Cardiac muscle cell (in vitro differentiated cells and primary cell): Measurements from ENCODE around the gene PRSS53. TPM values are rescaled to one million over a fixed set of nuclear protein-coding genes. Genes with fewer than 3 reads are reported as not detected.

Experiments used
- DNase-seq, 2 donors: peaks; one replicate each; pipeline versions ENCODE4 v3.0.0 to v3.0.0-alpha.2; 2010 to 2017; ENCODE audit warnings: low read depth in 1 of 2, low spot score in 1 of 2
- H3K27ac ChIP-seq: fragments of 200-600 bp; sonication (generic); 2 replicates; pipeline ENCODE4 v1.5.1; 2016
- H3K27me3 ChIP-seq: fragments of 200-600 bp; sonication (generic); 2 replicates; pipeline ENCODE4 v1.6.0; 2016; ENCODE audit warnings: control low read depth
- H3K36me3 ChIP-seq: fragments of 200-600 bp; sonication (generic); 2 replicates; pipeline ENCODE4 v1.5.1; 2016; ENCODE audit warnings: control low read depth
- H3K4me1 ChIP-seq: fragments of 200-600 bp; sonication (generic); 2 replicates; pipeline ENCODE4 v1.8.1; 2017; ENCODE audit warnings: low read depth, mild to moderate bottlenecking, mixed run types
- H3K4me3 ChIP-seq: fragments of 200-600 bp; sonication (generic); 2 replicates; pipeline ENCODE4 v1.5.1; 2016; ENCODE audit warnings: mild to moderate bottlenecking
- H3K9me3 ChIP-seq: fragments of 200-600 bp; sonication (generic); 2 replicates; pipeline ENCODE4 v1.5.1; 2017; ENCODE audit warnings: low read depth, mild to moderate bottlenecking, control low read depth
- polyA plus RNA-seq: library from polyadenylated mRNA; unstranded; fragments of >200 nt; fragmentation: Nextera tagmentation; extraction: Ambion mirVana; gene quantifications from 2 replicates; pipeline ENCODE4 v1.2.1, GENCODE V29; 2016
- total RNA-seq: library from RNA; depleted of rRNA; stranded (reverse); fragments of >200 nt; gene quantifications from 2 replicates; pipeline ENCODE4 v1.2.3, GENCODE V29; 2016
- TF ChIP-seq, protein P1 (sequence below): IDR thresholded peaks from 2 replicates; pipeline ENCODE4 v1.5.1; 2012; ENCODE audit warnings: low read depth, mild to moderate bottlenecking, low read length

The PRSS53 gene
- total and polyA plus RNA-seq, 2 experiments from 2014 or later = 0.35 to 5.8 TPM

DNA sequence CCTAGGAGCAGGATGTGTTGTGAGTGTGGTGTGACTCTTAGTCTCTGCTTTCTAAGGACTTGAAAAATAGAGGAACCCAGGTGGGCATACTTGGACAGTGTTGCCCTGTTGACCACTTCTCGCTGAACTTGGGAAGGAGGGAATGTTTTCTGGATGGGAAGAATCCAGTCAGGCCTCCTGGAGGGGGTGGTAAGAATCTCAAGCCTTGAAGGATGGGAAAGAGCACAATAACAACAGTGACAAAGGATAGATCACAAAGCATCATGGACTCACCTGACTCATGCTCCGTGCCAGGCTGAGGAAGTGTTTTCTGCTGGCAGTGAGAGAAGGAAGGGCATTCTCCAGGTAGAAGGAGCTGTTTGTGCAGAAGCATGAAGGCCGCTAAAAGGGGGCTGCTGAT is 37.1 kb upstream of the PRSS53 start:
- H3K27me3 ChIP-seq = no peaks in the 10 kb centered on the region
- H3K4me1 ChIP-seq = no peaks in the 10 kb centered on the region
- H3K27ac ChIP-seq = no peak overlapping the region
- TF ChIP-seq, protein P1, sequence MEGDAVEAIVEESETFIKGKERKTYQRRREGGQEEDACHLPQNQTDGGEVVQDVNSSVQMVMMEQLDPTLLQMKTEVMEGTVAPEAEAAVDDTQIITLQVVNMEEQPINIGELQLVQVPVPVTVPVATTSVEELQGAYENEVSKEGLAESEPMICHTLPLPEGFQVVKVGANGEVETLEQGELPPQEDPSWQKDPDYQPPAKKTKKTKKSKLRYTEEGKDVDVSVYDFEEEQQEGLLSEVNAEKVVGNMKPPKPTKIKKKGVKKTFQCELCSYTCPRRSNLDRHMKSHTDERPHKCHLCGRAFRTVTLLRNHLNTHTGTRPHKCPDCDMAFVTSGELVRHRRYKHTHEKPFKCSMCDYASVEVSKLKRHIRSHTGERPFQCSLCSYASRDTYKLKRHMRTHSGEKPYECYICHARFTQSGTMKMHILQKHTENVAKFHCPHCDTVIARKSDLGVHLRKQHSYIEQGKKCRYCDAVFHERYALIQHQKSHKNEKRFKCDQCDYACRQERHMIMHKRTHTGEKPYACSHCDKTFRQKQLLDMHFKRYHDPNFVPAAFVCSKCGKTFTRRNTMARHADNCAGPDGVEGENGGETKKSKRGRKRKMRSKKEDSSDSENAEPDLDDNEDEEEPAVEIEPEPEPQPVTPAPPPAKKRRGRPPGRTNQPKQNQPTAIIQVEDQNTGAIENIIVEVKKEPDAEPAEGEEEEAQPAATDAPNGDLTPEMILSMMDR = no peak
- H3K4me3 ChIP-seq = no peak overlapping the region
- peaks cover 32% of the 10 kb centered on the region for H3K36me3 ChIP-seq
- no peak for DNase-seq
- no peaks in the 10 kb centered on the region for H3K9me3 ChIP-seq

DNA sequence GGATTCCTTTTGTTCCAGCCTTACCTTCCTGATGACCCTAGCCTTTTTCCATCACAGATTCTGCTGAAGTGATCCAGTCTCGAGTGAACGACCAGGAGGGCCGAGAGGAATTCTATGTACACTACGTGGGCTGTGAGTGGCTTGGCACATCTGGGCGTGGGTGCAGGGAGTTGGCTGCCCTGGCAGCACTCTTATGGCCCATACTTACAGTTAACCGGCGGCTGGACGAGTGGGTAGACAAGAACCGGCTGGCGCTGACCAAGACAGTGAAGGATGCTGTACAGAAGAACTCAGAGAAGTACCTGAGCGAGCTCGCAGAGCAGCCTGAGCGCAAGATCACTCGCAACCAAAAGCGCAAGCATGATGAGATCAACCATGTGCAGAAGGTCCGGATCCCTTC is 31.4 kb upstream of the PRSS53 start:
- TF ChIP-seq, protein P1 = no peak
- H3K4me3 ChIP-seq = no peak overlapping the region
- H3K4me1 ChIP-seq = peaks cover 7% of the 10 kb centered on the region
- H3K36me3 ChIP-seq = peaks cover 31% of the 10 kb centered on the region
- no peak overlapping the region for H3K27ac ChIP-seq
- H3K27me3 ChIP-seq = no peaks in the 10 kb centered on the region
- H3K9me3 ChIP-seq = no peaks in the 10 kb centered on the region
- DNase-seq = no peak

DNA sequence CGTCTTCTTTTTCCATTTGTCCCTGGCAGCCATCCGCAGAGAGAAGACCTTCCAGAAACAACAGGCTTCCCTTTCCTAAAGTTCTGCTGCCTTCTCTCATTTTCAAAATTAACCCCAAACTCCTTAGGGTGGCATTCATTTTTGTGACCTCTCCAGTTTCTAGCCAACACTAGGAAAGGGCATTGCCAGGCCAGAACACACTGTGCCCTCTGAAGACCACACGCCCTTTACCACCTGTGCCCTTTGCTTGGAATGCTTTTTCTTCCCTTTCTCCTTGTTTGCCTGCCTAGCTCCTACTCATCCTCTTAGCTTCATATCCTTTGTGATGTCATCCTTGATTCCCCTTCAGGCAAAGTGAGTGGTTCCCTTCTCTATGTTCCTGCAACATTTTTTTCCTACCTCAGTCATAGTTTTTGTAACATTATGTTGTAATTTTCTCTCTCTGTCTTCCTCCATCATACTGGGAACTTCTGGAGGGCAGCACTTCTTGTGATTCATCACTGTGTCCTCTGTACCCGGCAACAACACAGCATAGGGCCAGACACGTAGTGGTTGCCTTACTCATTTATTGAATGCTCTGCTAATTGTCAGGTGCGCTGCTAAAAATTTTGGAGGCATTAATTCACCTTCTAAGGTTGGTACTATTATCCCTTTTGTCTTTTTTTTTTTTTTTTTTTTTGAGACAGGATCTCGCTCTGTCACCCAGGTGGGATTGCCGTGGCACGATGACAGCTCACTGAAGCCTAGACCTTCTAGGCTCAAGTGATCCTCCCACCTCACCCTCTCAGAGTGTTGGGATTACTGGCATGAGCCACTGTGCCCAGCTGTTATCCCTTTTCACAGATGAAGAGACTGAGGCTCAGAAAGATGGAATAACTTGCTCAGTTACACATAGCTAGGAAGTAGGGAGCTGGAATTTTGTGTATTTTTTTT is 29.7 kb upstream of the PRSS53 start:
- Histone ChIP-seq H3K4me3 (peak overlapping the region; percentile 96), H3K36me3 (peaks cover 23% of the 10 kb centered on the region), H3K27ac (peak overlapping the region; percentile 94), H3K9me3 (no peaks in the 10 kb centered on the region), H3K4me1 (peaks cover 7% of the 10 kb centered on the region), H3K27me3 (no peaks in the 10 kb centered on the region)
- peak in 1 of 2 donors; percentile 68 for DNase-seq
- TF ChIP-seq, protein P1 = no peak

DNA sequence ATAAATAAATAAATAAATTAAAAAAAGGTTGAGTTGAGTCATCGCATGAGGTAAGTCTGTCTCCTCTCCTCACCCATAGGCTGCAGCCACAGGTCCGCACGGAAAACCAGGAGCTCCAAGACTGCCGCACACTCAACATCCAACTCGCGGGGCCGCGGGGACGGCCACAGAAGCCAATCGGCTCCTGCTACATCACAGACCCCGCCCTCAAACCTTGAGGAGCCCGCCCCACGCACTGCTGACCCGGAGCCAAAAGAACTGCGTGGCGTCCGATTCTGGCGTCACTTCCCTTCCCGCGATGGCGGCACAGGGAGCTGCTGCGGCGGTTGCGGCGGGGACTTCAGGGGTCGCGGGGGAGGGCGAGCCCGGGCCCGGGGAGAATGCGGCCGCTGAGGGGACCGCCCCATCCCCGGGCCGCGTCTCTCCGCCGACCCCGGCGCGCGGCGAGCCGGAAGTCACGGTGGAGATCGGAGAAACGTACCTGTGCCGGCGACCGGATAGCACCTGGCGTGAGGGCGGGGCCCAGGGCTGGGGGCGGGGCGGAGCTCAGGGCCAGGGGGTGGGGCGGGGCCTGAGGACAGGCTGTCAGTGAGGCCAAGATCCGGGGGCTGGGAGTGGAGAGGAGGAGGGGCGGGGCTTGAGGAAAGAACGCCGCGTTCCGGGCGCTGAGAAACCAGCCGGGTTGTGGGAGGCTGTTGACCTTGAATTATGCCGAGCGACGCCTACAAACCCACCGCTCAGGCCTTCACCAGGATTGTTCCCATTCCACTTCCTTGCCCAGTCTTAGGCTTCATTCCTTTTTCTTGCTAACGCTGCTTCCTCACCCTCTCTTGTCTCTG is 28.9 kb upstream of the PRSS53 start, which contains the start of gene KAT8:
Gene KAT8, plus strand, starts transcription at position 281 of the 839 bp plus-strand sequence. Its CDS starts 18 bp downstream, at position 299.
- Histone ChIP-seq H3K9me3 (no peaks in the 10 kb centered on the region), H3K27me3 (no peaks in the 10 kb centered on the region), H3K4me3 (peak within 1 kb of the TSS; percentile 96), H3K36me3 (peaks cover 23% of the 10 kb centered on the region), H3K27ac (peak within 1 kb of the TSS; percentile 94), H3K4me1 (peaks cover 7% of the 10 kb centered on the region)
- TF ChIP-seq, protein P1 = no peak
- peak; percentile 99 for DNase-seq

DNA sequence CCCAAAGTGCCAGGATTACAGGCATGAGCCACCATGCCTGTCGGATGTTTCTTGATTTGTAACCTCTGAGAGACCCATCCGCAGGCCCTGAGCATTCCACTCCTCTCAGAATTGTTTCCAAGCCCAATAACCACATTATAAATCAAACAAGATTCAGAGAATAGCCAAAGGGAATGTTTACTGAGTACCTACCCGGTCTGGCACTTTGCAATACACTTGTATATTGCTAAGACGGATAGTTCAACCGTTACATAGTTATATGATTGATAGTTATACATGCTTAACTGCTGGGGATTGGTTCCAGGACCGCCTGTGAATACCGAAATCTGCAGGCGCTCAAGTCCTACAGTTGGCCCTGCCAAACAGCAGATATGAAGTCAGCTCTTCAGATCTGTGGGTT is 25.7 kb upstream of the PRSS53 start:
- Histone ChIP-seq H3K9me3 (no peaks in the 10 kb centered on the region), H3K36me3 (peaks cover 28% of the 10 kb centered on the region), H3K4me3 (no peak overlapping the region), H3K27me3 (no peaks in the 10 kb centered on the region), H3K27ac (peak overlapping the region; percentile 45), H3K4me1 (peaks cover 7% of the 10 kb centered on the region)
- TF ChIP-seq, protein P1 = no peak
- no peak for DNase-seq
